Ovary (tissue), 9 donors: ENCODE measurements around the gene UBE2L3. TPM values are rescaled to one million over a fixed set of nuclear protein-coding genes. Genes with fewer than 3 reads are reported as not detected.

Source experiments
- DNase-seq, 5 donors: peaks; one replicate each; pipeline ENCODE4 v3.0.0-alpha.2; 2019 to 2020
- H3K27ac ChIP-seq, 2 donors: fragments of 200-600 bp; one replicate each; pipeline versions ENCODE4 v1.5.1 to v1.8.0; 2019 to 2022
- H3K27me3 ChIP-seq: fragments of 200-600 bp; one replicate; pipeline ENCODE4 v1.8.0; 2022
- H3K36me3 ChIP-seq: fragments of 200-600 bp; sonication (generic); one replicate; pipeline ENCODE4 v1.5.1; 2019
- H3K4me1 ChIP-seq: one replicate; pipeline ENCODE4 v1.8.1; 2013; ENCODE audit warnings: mild to moderate bottlenecking, moderate library complexity; ENCODE audit not compliant: insufficient read depth
- H3K4me3 ChIP-seq: fragments of 200-600 bp; sonication (generic); one replicate; pipeline ENCODE4 v1.5.1; 2017
- H3K9me3 ChIP-seq, 2 donors: fragments of 200-600 bp in 1 of 2; sonication (generic) in 1 of 2; one replicate each; pipeline versions ENCODE4 v1.5.1 to v1.8.1; 2013 to 2019; ENCODE audit warnings: mild to moderate bottlenecking in 1 of 2, moderate library complexity in 1 of 2
- EP300 ChIP-seq: sonication (generic); formaldehyde crosslinking; IDR thresholded peaks from one replicate; pipeline ENCODE4 v1.6.1; 2017; ENCODE audit warnings: antibody characterized with exemption
- POLR2A ChIP-seq: fragments of 450-650 bp; IDR thresholded peaks from one replicate; pipeline ENCODE4 v1.6.1; 2017; ENCODE audit warnings: antibody characterized with exemption, mild to moderate bottlenecking, moderate library complexity
- WGBS, 3 donors: extraction: QIAGEN DNeasy Blood & Tissue Kit in 1 of 3; methylation state at CpG; one replicate each; pipeline versions ENCODE4 v1.1.5 to v1.1.7; 2013 to 2017; 5-methylcytosine and 5-hydroxymethylcytosine counted together
- intact Hi-C, 4 donors: fragments of 100-400 bp; cut with DNase I; formaldehyde crosslinking; loops; one replicate each; pipeline versions ENCODE4 v1.11.0 to v1.15.1; 2022 to 2023
- polyA plus RNA-seq, 2 donors: library from polyadenylated mRNA; stranded (reverse); fragments of 200-250 nt in 1 of 2; fragments of 350-450 nt in 1 of 2; fragmentation: Illumina TruSeq in 1 of 2; extraction: RNeasy Lipid Tissue Mini Kit (QIAGEN cat#74804) in 1 of 2; gene quantifications; one replicate each; pipeline ENCODE4 v1.2.3, GENCODE V29; 2013 to 2014
- total RNA-seq, 7 donors: library from RNA; depleted of rRNA in 2 of 7; stranded (reverse); fragments of >200 nt in 2 of 7; fragmentation: NEBNext Ultra II Directional in 3 of 7; extraction: Animal tissue kit (Norgen Biotek cat#: 25700) in 3 of 7; gene quantifications; one replicate each; pipeline versions ENCODE4 v1.1.0 to v1.2.4, GENCODE V29; 2016 to 2023
- TF ChIP-seq, protein P1 (sequence below), 3 donors: fragments of 450-650 bp in 2 of 3; fragments of 200-600 bp in 1 of 3; IDR thresholded peaks; one replicate each; pipeline versions ENCODE4 v1.5.1 to v1.8.0; 2016 to 2022; ENCODE audit warnings: antibody characterized with exemption in 3 of 3, mild to moderate bottlenecking in 1 of 3
- donor health status: DM: no; HTN: no; CAD: no; lungs with moderate emphysema.
- donor health status: DM: no; HTN: no; CAD: no.
- donor health status: Bipolar disorder and iron deficiency.
- donor health status: DM: yes; HTN: yes; CAD: no.
- donor health status: DM: no; HTN: no; CAD: no.
- donor health status: DM: yes; HTN: yes; CAD: no.

Gene UBE2L3
- total and polyA plus RNA-seq, 9 donors, result 20.3 to 105 (median 39.9) TPM

DNA sequence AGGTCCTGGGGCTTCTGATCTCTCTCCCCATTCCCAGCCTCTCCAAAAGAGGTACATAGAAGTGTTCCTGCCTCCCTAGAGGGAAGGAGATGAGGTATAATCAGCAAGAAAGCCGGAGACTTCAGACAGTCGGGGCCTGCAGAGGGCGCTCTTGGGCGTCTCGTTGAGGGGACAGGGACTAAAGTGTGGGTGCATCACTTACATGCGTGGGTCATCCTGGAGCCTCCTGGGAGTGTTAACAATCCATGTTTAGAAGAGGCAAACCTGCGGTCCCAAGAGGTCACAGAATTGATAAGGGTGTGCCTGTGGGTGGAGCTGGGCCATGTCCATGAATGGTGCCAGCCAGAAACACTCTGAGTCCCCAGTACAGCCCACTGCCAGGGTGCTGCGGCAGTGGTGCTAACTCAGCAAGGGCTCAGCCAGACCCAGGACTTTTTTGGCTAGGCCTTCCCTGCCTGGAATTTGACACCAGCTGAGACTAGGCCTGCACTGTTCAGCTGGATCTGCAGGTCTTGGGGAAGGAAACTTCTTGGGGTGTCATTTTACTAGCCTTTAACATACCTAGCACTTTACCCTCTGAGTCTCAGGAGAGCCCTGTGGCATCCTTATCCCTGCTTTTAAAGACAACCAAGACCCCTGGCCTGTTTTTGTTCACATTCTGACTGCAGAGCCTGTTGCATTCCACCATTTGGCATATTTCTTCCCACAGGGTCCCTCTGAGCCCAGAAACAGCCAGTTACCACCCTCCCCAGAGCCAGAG, 56.8 kb downstream of the UBE2L3 start:
- Histone ChIP-seq H3K9me3 (no peaks in the 10 kb centered on the region), H3K27me3 (no peaks in the 10 kb centered on the region), H3K27ac (no peak overlapping the region), H3K4me1 (peaks cover 7% of the 10 kb centered on the region), H3K36me3 (no peaks in the 10 kb centered on the region), H3K4me3 (no peak overlapping the region)
- WGBS, 3 donors, result 46 to 58% (median 46%) methylated on average over 8 of the region's 8 CpGs
- no peak for TF ChIP-seq POLR2A
- no peak for TF ChIP-seq EP300
- TF ChIP-seq, protein P1, sequence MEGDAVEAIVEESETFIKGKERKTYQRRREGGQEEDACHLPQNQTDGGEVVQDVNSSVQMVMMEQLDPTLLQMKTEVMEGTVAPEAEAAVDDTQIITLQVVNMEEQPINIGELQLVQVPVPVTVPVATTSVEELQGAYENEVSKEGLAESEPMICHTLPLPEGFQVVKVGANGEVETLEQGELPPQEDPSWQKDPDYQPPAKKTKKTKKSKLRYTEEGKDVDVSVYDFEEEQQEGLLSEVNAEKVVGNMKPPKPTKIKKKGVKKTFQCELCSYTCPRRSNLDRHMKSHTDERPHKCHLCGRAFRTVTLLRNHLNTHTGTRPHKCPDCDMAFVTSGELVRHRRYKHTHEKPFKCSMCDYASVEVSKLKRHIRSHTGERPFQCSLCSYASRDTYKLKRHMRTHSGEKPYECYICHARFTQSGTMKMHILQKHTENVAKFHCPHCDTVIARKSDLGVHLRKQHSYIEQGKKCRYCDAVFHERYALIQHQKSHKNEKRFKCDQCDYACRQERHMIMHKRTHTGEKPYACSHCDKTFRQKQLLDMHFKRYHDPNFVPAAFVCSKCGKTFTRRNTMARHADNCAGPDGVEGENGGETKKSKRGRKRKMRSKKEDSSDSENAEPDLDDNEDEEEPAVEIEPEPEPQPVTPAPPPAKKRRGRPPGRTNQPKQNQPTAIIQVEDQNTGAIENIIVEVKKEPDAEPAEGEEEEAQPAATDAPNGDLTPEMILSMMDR (IDR thresholded peaks at IDR 0.05), result no peak
- no peak for DNase-seq
- intact Hi-C loops, result no loop called here

DNA sequence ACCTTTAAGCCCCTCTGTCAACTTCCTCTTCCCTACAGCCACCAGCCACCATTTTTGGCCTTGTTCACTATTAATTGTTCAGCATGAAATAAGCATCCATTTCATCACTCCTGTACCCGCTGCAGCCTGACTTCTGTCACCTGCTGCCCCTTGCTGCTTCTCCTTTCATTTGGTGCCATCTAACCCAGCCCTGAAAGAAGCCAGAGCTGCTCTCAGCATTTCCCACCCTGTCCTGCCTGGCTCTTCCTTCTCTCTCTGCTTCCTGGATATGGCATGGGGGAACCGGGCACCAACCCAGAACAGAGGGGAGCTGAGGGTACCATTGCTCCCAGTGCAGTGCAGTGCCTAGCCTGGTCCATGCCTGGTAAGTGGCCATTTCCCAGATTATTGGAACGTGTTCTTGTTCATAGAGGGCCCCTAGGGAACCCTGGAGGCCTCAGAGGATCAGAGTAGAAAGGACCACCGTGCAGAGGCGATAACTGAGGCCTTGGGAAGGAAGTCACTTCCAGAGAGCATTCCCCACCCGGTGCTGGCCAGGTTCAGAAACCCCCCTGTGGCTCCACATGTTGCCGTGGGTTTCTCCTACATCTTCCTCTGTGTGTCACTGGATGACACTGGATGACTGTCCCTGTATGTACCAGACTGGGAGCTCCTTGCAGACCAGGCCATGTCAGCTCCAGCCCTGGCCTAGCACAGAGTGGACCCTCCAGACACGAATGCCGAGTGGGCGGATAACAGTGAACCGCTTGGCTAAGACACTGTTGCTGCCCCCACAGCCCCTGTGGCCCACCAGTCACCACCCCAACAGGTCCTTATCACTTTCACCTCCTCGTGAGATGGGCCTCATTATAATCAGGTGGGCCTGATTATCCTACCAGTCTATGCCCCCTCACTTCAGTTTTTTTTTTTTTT, 57.6 kb downstream of the UBE2L3 start:
- no peak overlapping the region for H3K4me3 ChIP-seq
- H3K36me3 ChIP-seq, result no peaks in the 10 kb centered on the region
- intact Hi-C loops, result no loop called here
- TF ChIP-seq, protein P1 (IDR thresholded peaks at IDR 0.05), result no peak
- TF ChIP-seq POLR2A, result no peak
- no peak for TF ChIP-seq EP300
- no peaks in the 10 kb centered on the region for H3K27me3 ChIP-seq
- DNase-seq, result no peak
- H3K9me3 ChIP-seq, result no peaks in the 10 kb centered on the region
- 71 to 77% (median 72%) methylated on average over 12 of the region's 12 CpGs for WGBS, 3 donors
- no peak overlapping the region for H3K27ac ChIP-seq
- H3K4me1 ChIP-seq, result peaks cover 7% of the 10 kb centered on the region

DNA sequence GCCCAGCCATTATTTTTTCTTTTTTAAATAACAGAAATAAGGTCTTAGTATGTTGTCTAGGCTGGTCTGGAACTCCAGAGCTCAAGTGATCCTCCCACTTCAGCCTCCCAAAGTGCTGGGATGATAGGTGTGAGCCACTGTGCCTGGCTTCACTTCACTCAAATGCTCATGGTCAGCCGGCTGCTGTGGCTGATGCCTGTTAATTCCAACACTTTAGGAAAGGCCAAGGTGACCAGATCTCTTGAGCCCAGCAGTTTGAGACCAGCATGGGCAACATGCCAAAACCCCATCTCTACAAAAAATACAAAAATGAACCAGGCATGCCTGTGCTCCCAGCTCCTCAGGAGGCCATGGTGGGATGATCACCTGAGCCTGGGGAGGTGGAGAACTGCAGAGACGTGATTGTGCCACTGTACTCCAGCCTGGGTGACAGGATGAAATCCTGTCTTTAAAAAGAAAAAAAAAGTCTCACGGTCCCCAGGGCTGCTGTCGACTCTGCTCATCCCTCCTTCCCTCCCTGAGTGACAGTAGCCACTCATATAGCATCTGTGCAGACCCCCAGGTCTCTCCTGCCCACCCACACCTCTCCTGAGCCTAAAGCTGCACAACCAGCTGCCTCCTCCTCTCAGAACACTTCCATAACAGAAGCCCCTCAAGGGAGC, 58.7 kb downstream of the UBE2L3 start:
- Histone ChIP-seq H3K36me3 (no peaks in the 10 kb centered on the region), H3K27ac (no peak overlapping the region), H3K4me3 (no peak overlapping the region), H3K9me3 (no peaks in the 10 kb centered on the region), H3K27me3 (no peaks in the 10 kb centered on the region), H3K4me1 (peaks cover 6% of the 10 kb centered on the region)
- intact Hi-C loops, result no loop called here
- 53 to 65% (median 60%) methylated on average over 4 of the region's 4 CpGs for WGBS, 3 donors
- TF ChIP-seq POLR2A, result no peak
- TF ChIP-seq, protein P1 (IDR thresholded peaks at IDR 0.05), result no peak
- TF ChIP-seq EP300, result no peak
- no peak for DNase-seq

DNA sequence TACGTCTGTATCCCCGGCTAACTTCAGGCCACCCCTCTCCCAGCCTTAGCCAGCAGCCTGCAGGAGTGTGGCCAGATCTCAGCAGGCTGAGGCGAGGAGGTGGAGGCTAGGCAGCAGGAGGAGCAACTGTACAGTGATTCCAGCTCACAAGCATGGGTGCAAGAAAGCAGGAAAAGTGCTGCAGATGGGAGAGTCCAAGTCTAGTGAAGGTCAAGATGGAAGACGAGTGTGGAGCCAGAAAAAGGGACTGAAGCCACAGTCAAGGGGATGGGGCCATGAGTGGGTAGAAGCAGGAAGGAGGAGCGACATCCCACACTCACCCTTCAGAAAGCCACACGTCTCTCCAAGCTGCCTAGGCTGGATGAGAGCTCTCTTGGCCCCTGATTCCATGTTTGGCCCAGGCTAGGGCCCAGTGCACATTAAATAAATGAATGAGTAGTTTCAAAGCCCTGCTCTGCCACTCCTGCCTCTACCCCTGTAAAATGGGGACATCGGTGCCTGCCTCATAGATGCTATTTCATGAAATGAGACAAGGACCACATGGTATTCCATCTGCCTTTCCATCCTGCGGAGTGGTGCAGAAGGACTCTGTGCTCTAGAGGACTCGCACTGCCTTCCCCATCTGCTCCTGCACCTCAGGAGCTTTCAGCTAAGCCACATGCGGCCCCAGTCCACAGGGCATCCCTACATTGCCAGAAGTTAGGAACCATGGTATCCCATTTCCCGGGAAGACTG, 59.4 kb downstream of the UBE2L3 start:
- TF ChIP-seq POLR2A (no peak), EP300 (no peak)
- TF ChIP-seq, protein P1 (IDR thresholded peaks at IDR 0.05), result no peak
- no peak overlapping the region for H3K27ac ChIP-seq
- no peaks in the 10 kb centered on the region for H3K36me3 ChIP-seq
- intact Hi-C loops, result no loop called here
- no peaks in the 10 kb centered on the region for H3K27me3 ChIP-seq
- H3K4me3 ChIP-seq, result no peak overlapping the region
- H3K4me1 ChIP-seq, result peaks cover 6% of the 10 kb centered on the region
- DNase-seq, result no peak
- 72 to 77% (median 74%) methylated on average over 11 of the region's 11 CpGs for WGBS, 3 donors
- no peaks in the 10 kb centered on the region for H3K9me3 ChIP-seq
